GM19324 (cell line): Measurements from ENCODE around the gene HOXC9.
"Not testable (repeated sequence)": the region's sequence is repeated elsewhere in the genome, so short reads cannot be mapped to it uniquely, and the experiment has no call there.

ENCODE experiments used
- ATAC-seq: cut with Tn5 transposase; IDR thresholded peaks from one replicate; pipeline ENCODE4 v1.9.1; 2021; ENCODE audit warnings: mild to moderate bottlenecking, moderate library complexity; ENCODE audit not compliant: unreplicated experiment, low FRiP score

The HOXC9 gene

DNA sequence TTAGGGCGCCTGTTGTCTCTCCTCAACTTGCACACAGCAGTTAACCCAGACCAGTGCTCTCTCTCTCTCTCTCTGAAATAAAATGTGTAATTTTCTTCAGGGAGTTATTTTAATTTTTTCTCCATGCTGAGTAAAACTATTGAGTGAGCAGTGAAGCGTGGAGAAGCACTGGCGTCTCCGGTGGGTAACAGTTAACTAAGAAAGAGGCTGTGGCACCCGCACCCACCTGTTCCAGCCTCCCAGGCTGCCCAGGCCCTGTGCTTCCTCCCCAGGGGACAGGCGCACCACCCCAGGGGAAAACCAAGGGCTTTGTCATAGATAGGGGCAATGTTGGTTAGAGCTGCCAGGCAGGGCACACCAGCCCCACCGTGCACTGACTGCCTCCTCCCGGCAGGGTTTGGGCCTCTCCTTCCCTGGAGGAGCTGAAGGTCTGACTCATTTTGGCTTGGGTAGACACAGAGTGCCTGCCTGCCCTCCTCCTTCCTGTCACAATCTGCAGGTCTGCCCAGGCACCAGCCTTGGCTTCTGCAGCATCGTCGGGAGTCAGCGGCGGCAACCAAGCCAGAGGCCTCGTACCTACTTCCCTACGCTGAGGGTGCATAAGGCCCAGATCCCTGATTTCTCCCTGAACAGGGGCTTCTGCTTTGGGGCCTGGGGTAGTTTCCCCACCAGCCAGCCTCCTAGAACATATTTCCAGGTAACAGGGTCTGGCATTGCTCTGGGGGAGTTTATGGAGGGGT is 36.8 kb downstream of the HOXC9 start:
- no peak for ATAC-seq

DNA sequence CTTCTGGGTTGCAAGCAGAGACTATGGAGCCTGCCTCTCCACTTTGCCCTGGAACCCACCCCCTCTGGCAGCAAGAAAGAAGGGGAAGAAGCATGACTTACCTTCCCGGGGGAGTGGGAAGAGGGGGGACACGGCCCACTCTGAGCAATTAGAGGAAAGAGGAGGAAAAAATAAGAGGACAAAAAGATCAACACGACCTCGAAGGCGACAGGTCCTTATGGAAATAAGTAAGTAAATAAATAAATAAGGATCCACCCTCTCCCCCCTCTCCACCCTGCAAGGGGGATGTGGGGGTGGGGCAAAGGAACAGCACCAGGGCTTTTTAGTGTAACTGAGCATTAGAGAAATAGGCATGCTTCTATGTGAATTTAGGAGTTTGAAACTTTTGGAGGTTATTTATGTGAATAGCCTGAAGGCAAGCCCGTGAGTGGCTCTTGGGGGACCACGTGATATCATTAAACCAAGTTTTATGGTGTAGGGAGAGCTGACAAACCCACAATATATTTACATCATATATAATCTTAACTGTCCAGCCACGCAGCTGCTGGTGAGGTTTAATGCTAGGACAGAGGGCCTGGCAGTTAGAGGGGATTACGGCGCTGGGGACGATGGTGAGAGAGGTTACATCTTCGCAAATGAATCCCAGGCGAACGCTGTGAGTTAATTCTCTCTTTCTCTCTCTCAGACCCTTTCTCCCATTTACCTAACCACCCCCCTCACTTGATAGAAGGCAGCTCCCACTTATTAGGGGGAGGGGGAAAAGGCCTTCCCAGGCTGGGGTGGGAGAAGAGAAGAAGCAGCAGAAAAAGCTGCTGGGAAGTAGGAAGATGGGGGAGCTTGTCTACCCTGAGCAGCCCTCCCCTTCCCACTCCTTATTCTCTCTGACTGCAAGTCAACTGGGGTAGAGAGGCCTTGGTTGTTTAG is 37.7 kb downstream of the HOXC9 start:
- ATAC-seq, result no peak

DNA sequence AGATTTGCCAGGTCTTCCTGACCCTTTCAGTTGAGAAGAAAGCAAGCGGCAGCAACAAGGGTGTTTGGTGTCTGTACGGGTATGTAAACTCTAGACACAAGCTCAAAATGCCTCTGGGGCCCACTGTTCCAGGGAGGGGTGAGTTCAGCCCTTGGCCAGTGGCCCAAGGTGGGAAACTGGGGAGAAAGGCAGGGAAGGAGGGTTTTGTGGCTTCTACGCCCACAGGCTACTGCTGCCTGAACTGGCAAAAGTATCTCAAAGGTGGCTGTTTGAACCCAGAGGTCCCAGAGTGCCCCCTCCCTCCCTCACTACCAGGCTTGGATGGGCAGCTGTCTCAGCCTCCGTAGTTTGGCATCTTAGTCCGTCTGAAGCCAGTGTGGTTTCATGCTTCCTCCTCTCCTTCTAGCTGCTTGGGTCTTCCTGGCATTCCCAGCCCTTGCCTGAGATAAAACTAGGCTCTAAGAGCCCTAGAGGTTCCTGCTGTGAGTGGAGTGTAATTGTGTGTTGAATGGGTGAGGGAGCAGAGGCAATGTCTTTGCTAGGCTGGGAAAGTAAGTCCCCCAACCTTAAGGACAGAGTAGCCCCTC is 38.4 kb downstream of the HOXC9 start:
- ATAC-seq, result no peak

DNA sequence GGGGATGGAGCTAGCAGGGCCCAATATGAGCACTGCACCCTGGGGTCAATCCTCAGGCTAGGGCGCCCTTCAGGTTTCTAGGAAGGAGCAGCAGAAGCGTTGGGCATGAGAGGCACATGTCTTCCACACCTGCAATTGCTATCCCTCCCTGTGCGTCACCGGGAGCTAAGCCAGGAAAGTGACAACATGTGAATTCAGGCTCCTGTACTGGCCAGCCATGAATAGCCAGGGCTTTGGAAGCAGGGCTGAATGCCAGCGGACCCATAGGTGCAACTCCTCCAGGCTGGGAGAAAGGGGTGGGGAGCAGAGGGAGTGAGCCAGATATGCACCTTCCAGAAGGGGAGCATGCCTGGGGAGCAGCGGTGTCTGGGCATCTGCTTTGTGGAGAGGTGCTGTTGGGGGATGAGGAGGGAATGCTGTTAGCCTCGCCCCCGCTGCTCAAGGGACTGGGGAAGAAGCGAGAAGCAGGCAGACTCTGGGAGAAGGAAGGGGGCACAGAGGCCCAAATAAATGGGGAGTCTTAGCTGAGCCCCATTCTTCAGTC is 39.0 kb downstream of the HOXC9 start:
- ATAC-seq, result no peak

DNA sequence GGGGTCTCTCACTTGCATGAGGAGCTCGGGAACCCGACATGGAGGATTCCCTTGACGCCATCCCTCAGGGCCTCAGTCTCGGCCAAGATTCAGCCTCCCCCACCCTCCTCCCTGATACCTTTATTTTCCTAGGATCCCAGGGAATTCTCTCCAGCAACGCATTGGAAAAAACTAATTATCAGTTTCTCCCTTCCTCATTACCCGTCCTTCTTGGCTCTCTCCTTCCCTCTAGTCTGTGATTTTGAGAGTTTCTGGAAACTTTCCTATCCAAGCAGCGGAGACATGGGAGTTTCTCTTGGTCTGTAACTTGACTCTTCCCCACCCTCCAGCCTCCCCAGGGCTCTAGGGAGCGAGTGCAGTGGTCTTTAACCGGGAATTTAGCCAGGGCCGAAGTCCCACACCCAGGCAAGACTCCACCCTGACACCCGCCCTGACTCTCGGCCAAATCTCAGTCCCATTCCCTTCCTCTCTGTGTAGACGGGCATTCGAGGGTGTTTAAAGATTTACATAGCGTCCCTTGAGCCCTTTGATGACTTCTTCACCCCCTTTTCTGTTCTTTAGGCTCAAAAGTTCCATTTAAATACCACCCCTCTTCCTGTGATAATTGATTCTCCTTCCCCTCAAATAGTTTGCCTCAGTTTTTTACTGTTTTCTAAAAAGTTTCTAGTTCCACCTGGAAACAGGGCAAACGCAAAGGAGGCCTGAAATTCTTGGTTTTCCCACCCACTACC is 39.6 kb downstream of the HOXC9 start:
- no peak for ATAC-seq

DNA sequence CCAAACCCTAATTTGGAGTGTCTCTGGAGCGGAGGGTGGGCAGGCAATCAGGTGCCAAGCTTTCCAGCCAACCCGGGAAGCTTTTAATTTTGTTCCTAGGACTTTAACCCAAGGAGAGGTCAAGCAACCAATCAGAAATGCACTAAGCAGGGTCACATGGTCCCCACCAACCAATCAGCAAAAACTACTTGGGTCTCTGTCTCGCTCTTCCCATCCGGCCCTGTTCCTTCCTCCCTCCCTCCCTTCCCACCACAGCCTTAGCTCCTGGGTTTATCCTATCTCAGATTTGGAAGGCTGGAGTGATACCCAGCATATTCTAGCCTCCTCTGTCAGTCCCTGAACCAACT is 40.2 kb downstream of the HOXC9 start:
- no peak for ATAC-seq

DNA sequence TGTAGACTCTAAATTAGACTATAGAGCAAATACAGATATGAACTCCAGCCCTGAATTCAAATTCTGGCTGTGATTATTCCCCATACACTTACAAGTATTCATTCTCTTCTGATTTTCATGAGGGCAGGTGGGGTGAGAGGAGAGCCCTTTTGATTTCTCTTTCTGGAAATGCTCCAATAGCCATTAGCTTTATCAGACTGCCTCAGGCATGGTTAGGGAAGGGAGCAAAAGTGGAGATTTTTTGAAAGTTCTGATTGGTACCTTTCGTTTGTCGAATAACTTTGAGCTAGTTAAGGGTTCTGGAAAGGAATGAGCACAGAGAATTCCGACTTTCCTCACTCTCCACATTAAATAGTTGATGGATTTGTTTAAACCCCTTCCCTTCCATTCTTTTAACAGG is 40.7 kb downstream of the HOXC9 start:
- no peak for ATAC-seq

DNA sequence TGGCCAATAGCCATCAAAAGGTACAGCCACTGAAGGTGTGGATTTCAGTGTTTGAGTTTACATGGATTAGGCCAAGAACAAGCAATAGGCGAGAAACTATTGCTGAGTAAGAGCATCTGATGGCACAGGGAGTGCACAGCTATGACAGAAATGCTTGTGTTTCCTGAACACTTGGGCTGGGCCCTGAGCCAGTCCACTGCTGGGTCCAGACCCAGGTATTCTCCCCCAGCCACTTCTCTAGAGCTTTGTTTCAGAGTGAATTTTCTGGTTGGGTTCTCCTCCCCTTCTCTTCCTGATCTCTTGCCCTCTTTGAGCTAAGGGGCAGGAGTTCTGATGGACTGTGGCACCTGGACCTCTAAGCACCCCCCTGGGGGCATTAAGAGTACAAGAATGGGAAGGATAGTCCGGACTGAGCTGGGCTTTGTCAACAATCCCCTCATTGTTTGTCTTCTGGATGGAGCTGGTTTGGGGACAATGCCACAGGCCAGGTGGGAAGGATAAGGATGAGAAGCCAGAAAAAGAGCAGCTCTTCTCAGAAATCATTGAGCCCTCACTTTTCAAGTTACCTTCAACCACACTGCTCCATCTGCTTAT is 41.2 kb downstream of the HOXC9 start:
- no peak for ATAC-seq

DNA sequence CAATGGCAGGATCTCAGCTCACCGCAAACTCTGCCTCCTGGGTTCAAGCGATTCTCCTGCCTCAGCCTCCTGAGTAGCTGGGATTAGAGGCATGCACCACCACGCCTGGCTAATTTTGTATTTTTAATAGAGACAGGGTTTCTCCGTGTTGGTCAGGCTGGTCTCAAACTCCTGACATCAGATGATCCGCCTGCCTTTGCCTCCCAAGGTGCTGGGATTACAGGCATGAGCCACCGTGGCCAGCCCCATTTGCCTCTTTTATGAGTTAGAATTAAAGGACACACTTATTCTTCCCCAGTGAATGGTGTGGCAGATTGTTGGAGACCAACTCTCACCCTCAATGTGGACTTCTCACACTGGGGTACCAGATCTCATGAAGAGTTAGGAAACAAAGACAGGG is 42.1 kb downstream of the HOXC9 start:
- ATAC-seq, result not testable (repeated sequence)

DNA sequence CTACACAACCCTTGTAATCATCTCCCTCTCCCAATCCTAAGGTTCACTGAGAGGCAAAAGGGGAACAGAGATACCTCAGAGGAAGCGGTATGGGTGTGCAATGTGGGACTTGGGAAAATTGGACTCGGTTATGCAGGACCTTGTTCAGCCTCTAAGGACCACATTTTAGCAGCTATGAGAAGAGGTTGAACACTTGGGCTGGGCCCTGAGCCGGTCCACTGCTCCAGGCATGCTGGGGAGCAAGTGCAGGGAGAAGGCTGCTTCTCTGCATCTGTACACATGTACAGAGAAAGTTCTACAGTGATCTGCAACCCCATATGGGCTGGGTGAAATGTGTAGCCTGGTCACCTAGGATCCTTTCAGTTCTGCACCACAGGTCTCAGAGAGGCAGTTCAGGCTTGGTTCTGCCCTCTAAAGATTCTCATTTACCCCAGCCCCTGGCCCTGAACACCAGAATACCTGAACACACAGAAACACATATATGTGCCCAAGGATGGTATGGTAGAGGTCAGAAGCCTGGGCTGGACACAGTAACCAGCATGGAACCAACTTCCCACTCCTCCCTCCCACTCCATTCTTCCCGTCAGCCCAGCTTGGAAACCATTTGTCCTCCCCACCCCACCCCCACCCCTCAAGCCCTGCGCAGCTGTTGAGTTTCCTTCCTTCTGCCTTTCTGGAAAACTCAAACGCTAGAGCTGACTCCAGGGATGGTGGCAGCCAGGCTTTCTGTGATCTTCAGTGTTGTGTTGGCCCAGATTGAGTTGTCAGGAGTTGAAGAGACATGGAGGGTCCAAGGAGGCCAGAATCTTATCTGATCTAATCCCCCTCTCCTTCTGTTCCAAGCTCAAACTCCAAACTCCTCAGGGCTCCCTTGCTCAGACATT is 43.3 kb downstream of the HOXC9 start:
- no peak for ATAC-seq

DNA sequence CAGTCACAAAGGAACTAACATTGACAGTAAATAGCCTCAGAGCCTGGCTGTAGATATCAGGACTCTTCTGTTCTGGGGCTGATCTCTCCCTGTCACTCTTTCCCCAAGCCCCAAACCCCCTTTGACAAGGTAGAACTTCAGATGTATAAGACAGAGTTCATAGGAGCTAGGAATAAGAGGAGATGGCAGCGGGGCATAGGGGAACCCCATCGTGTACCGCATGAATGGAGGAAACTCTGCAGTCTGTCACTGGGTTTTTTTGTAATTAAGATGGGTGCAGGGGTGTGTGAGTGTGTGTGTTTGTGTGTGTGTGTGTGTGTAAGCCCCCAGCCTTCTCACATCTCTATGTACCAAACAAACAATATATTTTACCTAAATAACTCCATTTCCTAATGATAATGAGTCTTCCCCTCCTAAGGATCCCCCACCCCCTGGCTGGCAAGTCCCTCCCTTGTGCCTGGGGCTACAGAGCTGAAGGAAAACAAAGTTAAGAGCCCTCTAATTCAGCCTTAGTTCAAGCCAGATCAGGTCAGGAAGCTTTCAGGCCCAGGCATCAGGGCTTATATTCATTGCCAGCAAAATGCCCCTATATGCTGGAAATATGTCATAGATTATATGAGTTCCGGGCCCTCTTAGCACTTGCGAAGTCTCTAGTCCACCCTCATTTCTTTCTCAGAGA is 44.6 kb downstream of the HOXC9 start:
- no peak for ATAC-seq

DNA sequence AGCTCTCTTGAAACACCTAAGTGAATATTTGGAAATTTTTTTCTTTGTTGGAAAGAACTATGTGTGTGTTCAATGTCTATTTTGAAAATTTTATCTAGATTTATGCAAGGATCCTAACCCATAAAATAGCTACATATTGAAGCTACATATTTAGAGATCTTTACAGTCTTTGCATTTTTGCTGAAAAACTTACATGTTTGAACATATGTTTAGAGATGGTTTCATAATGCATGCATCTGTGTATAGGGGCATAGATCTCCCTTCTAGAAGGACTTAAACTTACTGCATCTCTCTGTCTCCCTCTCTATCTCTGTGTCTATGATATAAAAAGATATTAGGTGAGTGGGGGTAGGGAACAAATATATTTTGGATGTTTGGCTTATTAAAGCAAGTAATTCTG is 45.4 kb downstream of the HOXC9 start:
- ATAC-seq, result no peak

DNA sequence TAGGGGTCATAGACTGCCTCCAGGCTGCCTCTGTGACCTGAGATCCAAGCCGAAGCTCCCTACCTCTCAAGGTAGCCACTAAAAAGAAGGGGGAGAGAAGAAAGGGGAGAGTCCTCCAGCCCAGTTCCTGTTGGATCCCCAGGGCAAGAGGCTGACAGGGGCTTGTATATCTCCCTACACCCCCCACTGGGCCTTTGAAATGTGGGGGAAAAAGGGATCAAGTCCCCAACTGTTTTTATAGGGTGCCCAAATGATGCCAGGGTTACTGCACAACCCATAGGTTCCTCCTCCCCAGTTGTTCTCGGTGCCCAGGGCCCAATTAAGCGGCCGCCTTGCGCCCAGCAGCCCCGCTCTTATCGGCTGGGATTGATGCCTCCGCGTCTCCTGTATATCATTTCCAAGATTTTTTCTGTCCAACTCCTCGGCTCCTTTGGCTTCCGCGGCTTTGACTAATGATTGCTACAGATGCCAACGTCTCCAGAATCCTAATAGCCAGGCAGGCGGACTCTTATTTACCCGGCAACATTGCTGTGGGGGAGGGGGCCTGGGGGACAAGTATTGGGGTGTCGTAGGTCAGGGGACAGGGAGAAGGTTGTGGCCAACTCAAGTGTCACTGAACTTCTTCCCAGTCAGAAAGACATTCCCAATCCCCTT is 46.0 kb downstream of the HOXC9 start:
- ATAC-seq, result no peak

DNA sequence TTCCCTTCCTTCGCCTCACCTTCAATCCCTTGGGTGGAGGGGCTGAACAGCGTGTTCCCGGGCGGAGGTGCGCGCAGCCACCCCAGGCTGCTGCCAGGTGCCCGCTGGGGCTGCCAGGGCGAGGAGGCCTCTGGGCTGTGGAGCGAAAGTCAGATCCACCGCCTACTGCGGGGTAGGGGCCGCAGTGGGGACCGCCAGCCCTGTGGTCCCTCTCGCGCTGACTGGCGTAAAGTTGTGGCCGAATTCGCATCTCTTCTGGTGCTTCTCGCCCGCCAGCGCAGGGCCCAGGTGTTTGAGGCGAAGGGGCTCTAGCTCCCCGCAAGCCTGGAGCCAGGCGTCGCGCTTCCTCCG is 46.8 kb downstream of the HOXC9 start:
- ATAC-seq, result no peak

DNA sequence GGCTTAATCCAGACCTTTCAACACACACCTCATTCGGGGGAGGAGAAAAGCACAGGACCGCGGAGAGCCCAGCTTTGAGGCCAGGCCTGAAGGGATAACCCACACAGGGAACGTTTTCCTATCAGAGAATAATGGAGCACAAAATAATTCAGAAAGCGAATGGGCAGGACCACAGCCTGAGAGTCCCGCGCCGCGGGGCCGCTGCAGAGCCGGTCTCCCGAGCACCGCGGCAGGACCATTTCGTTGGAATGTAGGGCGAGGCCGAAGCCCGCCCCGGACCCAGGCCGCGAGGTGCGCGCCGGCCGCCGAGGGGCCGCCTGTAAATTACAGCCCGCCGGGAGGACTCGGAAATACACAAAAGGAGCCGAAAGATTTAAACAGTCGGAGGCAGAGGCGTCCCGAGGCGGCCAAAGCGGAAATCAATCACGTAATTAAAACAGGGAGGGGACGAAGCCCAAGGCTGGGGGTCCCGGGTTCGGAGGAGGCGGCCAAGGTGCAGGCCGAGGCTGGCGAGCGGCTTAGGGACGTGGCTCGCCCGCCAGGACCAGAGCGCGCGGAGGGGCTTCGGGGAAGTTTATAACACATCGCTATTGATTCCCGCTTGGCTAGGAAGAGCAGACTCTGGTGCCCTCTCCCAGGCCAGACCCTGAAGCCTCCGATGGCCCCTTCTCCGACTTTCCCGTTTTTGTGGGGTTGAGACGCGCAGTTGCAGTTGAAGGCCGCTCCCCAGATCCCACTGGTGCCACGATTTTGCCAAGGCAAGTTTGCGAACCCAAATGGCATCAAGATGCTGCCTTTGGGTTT is 47.4 kb downstream of the HOXC9 start:
- ATAC-seq, result no peak

DNA sequence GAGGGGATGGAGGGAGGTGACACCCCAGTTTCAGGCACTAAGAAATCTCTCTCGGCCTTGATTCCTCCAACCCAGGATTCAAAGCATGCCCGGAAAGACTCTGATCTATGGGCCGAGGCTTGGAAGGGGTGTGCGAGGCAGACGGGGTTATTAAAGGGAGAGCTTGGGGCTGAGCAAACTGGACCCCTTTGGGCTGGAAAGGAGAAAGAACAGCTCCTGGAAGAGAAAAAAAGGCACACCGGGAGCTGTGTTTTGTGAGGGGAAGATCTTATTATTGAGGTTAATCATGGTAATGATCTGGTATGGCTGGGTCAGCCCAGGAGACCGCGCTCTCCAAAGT is 48.0 kb downstream of the HOXC9 start:
- ATAC-seq, result no peak

DNA sequence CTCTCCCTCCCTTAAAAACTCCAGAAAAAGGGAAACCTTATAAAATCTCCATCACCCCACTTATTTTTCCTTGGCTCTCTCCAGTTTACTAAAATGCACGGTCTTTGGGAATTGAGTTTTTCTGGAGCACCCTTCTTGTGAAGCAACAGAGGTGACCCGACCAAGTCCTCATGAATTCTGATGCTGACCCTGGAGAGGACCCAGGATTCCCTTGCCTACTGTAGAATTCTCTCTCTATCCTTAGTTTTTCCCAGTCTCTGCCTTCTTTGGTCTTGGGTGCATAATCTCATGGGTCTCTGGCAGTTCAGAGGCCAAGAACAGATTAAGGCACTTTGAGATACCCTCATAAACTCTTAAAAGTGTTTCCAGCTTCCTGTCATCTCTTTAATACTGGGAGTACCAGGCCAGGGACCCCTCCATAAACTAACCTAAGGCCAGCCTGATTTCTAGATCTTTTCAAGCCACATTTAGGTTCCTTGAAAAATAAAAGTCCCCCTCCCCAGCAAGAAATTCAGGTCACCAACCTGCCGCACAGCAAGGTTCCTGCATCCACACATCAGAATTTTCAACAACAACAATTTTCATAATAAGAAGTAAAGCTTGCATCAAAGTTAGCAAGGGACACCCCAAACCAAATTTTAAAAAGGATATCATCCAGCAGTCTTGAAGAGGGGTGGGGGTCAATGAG is 48.6 kb downstream of the HOXC9 start:
- no peak for ATAC-seq
